ENCODE measurements around the gene ALKBH5.

DNA sequence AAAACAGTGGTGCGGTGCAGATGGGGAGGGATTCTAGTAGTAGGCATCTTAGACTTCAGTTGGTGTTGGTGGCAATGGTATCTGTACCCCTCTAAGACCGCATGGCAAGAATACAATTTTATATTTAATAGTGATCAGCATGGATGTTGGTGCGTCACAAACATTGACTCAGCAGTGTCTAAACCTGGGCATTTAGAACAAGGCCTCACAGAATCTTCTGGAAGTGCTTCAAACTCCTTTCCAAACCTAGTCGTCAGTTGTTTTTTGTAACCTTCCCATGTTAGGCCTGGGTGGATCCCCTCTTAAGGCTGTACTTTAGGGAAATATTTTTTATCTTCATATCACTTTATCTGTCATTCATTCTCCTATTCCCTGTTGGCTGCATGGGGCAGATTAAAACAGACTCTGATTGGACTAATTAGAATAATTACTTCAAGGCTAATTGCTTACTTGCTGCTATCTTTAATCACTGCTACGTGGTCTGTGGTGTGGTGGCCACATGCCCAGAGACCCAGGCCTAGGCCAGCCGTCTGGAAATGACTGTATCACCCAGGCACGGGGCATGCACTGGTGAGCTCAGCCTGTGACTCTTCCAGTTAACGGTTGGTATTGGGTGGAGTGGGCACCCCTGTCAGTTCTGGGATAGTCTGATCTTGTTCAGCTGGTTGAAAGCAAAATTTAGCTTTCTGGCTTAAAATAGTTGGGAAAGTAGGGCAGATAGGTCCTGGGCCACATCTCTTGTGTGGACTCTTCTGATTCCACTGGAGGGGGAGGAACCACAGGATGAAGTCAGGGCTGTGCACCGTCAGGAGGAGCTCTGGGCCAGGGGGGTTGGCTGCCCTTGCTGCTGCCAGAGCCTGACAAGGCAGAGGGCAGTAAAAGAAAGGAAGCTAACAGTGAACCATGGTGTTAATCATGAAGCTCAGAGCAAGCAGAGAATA is 4.5 kb downstream of the ALKBH5 start:
- TF ChIP-seq, protein P1, sequence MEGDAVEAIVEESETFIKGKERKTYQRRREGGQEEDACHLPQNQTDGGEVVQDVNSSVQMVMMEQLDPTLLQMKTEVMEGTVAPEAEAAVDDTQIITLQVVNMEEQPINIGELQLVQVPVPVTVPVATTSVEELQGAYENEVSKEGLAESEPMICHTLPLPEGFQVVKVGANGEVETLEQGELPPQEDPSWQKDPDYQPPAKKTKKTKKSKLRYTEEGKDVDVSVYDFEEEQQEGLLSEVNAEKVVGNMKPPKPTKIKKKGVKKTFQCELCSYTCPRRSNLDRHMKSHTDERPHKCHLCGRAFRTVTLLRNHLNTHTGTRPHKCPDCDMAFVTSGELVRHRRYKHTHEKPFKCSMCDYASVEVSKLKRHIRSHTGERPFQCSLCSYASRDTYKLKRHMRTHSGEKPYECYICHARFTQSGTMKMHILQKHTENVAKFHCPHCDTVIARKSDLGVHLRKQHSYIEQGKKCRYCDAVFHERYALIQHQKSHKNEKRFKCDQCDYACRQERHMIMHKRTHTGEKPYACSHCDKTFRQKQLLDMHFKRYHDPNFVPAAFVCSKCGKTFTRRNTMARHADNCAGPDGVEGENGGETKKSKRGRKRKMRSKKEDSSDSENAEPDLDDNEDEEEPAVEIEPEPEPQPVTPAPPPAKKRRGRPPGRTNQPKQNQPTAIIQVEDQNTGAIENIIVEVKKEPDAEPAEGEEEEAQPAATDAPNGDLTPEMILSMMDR (IDR thresholded peaks at IDR 0.05): no peak
- TF ChIP-seq POLR2A (IDR thresholded peaks at IDR 0.05): no peak
